Heart right ventricle (tissue), 16 donors: ENCODE measurements around the gene CLEC10A. TPM values are rescaled to one million over a fixed set of nuclear protein-coding genes. Genes with fewer than 3 reads are reported as not detected.

Experiments used
- ATAC-seq, 8 donors: fragments of 200-7000 bp; cut with Tn5 transposase; one replicate each; pipeline ENCODE4 v1.9.1; 2020; ENCODE audit warnings: mild to moderate bottlenecking in 8 of 8, moderate library complexity in 8 of 8, moderate number of reproducible peaks in 1 of 8
- DNase-seq, 2 donors: peaks; one replicate each; pipeline ENCODE4 v3.0.0-alpha.2; 2020
- H3K27ac ChIP-seq, 10 donors: fragments of 200-600 bp; sonication (generic) in 2 of 10; one replicate each; pipeline versions ENCODE4 v1.5.0 to v1.8.0; 2020 to 2022; ENCODE audit warnings: mild to moderate bottlenecking in 3 of 10
- H3K27me3 ChIP-seq, 7 donors: fragments of 200-600 bp; one replicate each; pipeline ENCODE4 v1.8.0; 2021 to 2022; ENCODE audit warnings: mild to moderate bottlenecking in 2 of 7
- H3K36me3 ChIP-seq, 9 donors: fragments of 200-600 bp; sonication (generic) in 1 of 9; one replicate each; pipeline versions ENCODE4 v1.5.0 to v1.8.0; 2020 to 2022; ENCODE audit warnings: mild to moderate bottlenecking in 2 of 9
- H3K4me1 ChIP-seq, 9 donors: fragments of 200-600 bp; sonication (generic) in 1 of 9; one replicate each; pipeline versions ENCODE4 v1.5.0 to v1.8.0; 2020 to 2022; ENCODE audit warnings: mild to moderate bottlenecking in 4 of 9
- H3K4me3 ChIP-seq, 10 donors: fragments of 200-600 bp; sonication (generic) in 2 of 10; one replicate each; pipeline versions ENCODE4 v1.5.0 to v1.8.0; 2020 to 2022; ENCODE audit warnings: mild to moderate bottlenecking in 7 of 10, moderate library complexity in 2 of 10
- H3K9me3 ChIP-seq, 11 donors: fragments of 200-600 bp in 10 of 11; sonication (generic) in 2 of 11; one replicate each; pipeline versions ENCODE4 v1.5.0 to v1.8.0; 2013 to 2022; ENCODE audit warnings: mild to moderate bottlenecking in 2 of 11, control low read depth in 1 of 11, moderate library complexity in 1 of 11
- CTCF ChIP-seq, 9 donors: fragments of 200-600 bp; sonication (generic) in 2 of 9; IDR thresholded peaks; one replicate each; pipeline versions ENCODE4 v1.5.0 to v1.8.0; 2021 to 2022; ENCODE audit warnings: antibody characterized with exemption in 9 of 9, mild to moderate bottlenecking in 5 of 9, moderate library complexity in 1 of 9
- WGBS, 2 donors: extraction: QIAGEN DNeasy Blood & Tissue Kit; methylation state at CpG; one replicate each; pipeline ENCODE4 v1.1.7; 2013; ENCODE audit warnings: inconsistent platforms in 1 of 2; 5-methylcytosine and 5-hydroxymethylcytosine counted together
- intact Hi-C, 10 donors: fragments of 100-400 bp; cut with DNase I; formaldehyde crosslinking; loops; one replicate each; pipeline versions ENCODE4 v1.11.1 to v1.14.2; 2022
- polyA plus RNA-seq, 2 donors: library from polyadenylated mRNA; stranded (reverse); fragments of 200-250 nt; gene quantifications; one replicate each; pipeline ENCODE4 v1.2.3, GENCODE V29; 2013
- total RNA-seq, 10 donors: library from RNA; stranded (reverse); fragmentation: NEBNext Ultra II Directional in 3 of 10; extraction: Animal tissue kit (Norgen Biotek cat#: 25700) in 3 of 10; gene quantifications; one replicate each; pipeline versions ENCODE4 v1.2.1 to v1.2.4, GENCODE V29; 2021 to 2023
- donor health status: Arrhythmogenic right ventricular cardiomyopathy.
- donor health status: ischemic (EF 13 %, LVEDD 7.1; RV severe dilation, severe dysfunction).
- donor health status: healthy with polysubstance abuse.
- donor health status: DM: no; HTN: yes; CAD: no.
- donor health status: DM: no; HTN: no; CAD: no.
- donor health status: ischemic (EF 25% LVEDD 6.9; RV normal size, moderate dysfunction).
- donor health status: ischemic (EF 25% LVEDD 5.7; RV mildly dilated, moderate dysfunction).
- donor health status: healthy.
- donor health status: DM: yes; HTN: yes; CAD: no.
- donor health status: Ischemic cardiomyopathy.
- donor health status: ischemic (EF 35%, LVEDD 5.7; RV mildly dilated, moderate dysfunction).
- donor health status: nonischemic (EF 11% LVEDD 7.7; RV severe dilation, severe dysfunction).
- donor health status: DM: yes; HTN: yes; CAD: no.
- donor health status: PGD.
- donor health status: ischemic (EF 29% LVEDD 5.4; RV normal size, mild dysfunction).
- donor health status: nonischemic (EF 23%, LVEDD 6.1; RV moderate dilation, normal function).

Gene CLEC10A
- total and polyA plus RNA-seq, 12 donors: 1.4 to 26.3 (median 2.3) TPM

GRCh38 chr17:7078711-7079110 is 1.3 kb downstream of the CLEC10A start:
- H3K36me3 ChIP-seq: no peaks in the 10 kb centered on the region
- H3K9me3 ChIP-seq: no peaks in the 10 kb centered on the region
- no peaks in the 10 kb centered on the region for H3K27me3 ChIP-seq
- intact Hi-C loops: no loop called here
- TF ChIP-seq CTCF (IDR thresholded peaks at IDR 0.05): no peak
- peak overlapping the region in 1 of 10 donors; percentile 79 for H3K27ac ChIP-seq
- ATAC-seq (no peak), DNase-seq (no peak)
- peak overlapping the region in 4 of 10 donors; percentile 14 to 41 (median 17) for H3K4me3 ChIP-seq
- WGBS, 2 donors: 86 to 93% methylated on average over 10 of the region's 10 CpGs
- H3K4me1 ChIP-seq: peaks cover 0 to 28% (median 0%) of the 10 kb centered on the region in 9 donors

GRCh38 chr17:7077911-7078546 is 2.0 kb downstream of the CLEC10A start:
- 86 to 87% methylated on average over 7 of the region's 7 CpGs for WGBS, 2 donors
- Histone ChIP-seq H3K9me3 (no peaks in the 10 kb centered on the region), H3K27me3 (no peaks in the 10 kb centered on the region), H3K36me3 (no peaks in the 10 kb centered on the region), H3K4me3 (peak overlapping the region in 4 of 10 donors; percentile 14 to 41 (median 17)), H3K27ac (no peak overlapping the region), H3K4me1 (peaks cover 0 to 23% (median 0%) of the 10 kb centered on the region in 9 donors)
- no peak for DNase-seq
- no peak for TF ChIP-seq CTCF (IDR thresholded peaks at IDR 0.05)
- intact Hi-C loops: no loop called here
- no peak for ATAC-seq

GRCh38 chr17:7074931-7075330 is 5.1 kb downstream of the CLEC10A start:
- Histone ChIP-seq H3K4me3 (no peak overlapping the region), H3K36me3 (no peaks in the 10 kb centered on the region), H3K27ac (no peak overlapping the region), H3K27me3 (peaks cover 0 to 3% (median 0%) of the 10 kb centered on the region in 7 donors), H3K4me1 (peaks cover 0 to 2% (median 0%) of the 10 kb centered on the region in 9 donors), H3K9me3 (no peaks in the 10 kb centered on the region)
- WGBS, 2 donors: 78 to 81% methylated on average over 14 of the region's 14 CpGs
- intact Hi-C loops: no loop called here
- no peak for TF ChIP-seq CTCF (IDR thresholded peaks at IDR 0.05)
- ATAC-seq: no peak
- DNase-seq: no peak

- peaks cover 0 to 18% (median 7%) of the 10 kb centered on the region in 11 donors for H3K9me3 ChIP-seq
- intact Hi-C loops: no loop called here
- H3K4me3 ChIP-seq: no peak overlapping the region
- H3K4me1 ChIP-seq: no peaks in the 10 kb centered on the region
- ATAC-seq (no peak), DNase-seq (no peak)
- peaks cover 0 to 8% (median 0%) of the 10 kb centered on the region in 7 donors for H3K27me3 ChIP-seq
- H3K27ac ChIP-seq: no peak overlapping the region
- H3K36me3 ChIP-seq: no peaks in the 10 kb centered on the region
- WGBS, 2 donors: 80 to 87% methylated on average over 2 of the region's 2 CpGs
- no peak for TF ChIP-seq CTCF (IDR thresholded peaks at IDR 0.05)
Measured at GRCh38 chr17:7072406-7072805, 7.6 kb downstream of the CLEC10A start.
